Right ventricle myocardium inferior (tissue), 1 donor: ENCODE data around the gene ACTL10. TPM values are rescaled to one million over a fixed set of nuclear protein-coding genes. Genes with fewer than 3 reads are reported as not detected.

Experiments used
- ATAC-seq: fragments of 200-7000 bp; cut with Tn5 transposase; one replicate; pipeline ENCODE4 v1.9.1; 2020; ENCODE audit warnings: mild to moderate bottlenecking, moderate library complexity
- DNase-seq: peaks from one replicate; pipeline ENCODE4 v3.0.0; 2021; ENCODE audit errors: missing footprints
- intact Hi-C: fragments of 100-400 bp; cut with DNase I; formaldehyde crosslinking; loops from one replicate; pipeline ENCODE4 v1.11.0; 2022
- total RNA-seq: library from RNA; stranded (reverse); fragmentation: NEBNext Ultra II Directional; extraction: Animal tissue kit (Norgen Biotek cat#: 25700); gene quantifications from one replicate; pipeline ENCODE4 v1.2.1, GENCODE V29; 2021
- donor health status: DM: no; HTN: yes; CAD: no; lungs with severe emphysema.

Gene ACTL10
- total RNA-seq, 1 donor from 2014 or later, result 0.19 TPM

- intact Hi-C loops, result no loop called here
- ATAC-seq (peak; percentile 63), DNase-seq (no peak)
Measured at GRCh38 chr20:33647603-33648395, 18.9 kb upstream of the ACTL10 start.

DNA sequence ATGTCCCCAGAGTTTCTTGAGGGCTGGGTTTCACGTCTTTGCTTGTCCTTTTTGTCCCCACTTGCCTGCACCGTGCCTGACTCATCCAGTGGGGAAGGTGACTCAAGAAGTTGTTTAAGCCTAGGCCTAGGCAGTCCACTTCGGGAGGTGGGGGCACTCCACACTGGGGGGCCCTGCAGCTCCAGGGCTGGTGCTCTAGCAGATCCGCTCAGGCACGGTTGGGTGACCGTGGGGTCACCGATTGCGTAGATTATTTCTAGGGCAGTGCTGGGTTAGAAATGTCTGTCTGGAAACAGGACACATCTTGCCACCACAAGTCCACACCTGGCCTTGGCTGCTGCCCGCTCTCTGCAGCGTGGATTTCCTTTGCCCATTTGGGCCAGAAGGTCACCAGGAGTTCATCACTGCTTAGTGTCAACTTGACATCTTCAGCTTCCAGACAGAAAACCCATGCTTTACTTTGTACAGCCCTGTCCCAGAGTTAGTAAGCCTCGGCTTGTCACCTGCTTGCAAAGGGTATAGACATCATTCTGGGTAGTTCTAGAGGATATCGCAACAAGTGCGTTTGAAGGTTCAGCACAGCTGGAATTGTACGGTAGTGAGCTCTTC is 18.2 kb upstream of the ACTL10 start:
- DNase-seq (no peak), ATAC-seq (peak; percentile 13)
- intact Hi-C loops, result no loop called here

- peak; percentile 81 for ATAC-seq
- intact Hi-C loops, result no loop called here
- DNase-seq, result peak; percentile 82
Measured at GRCh38 chr20:33649201-33649681, 17.5 kb upstream of the ACTL10 start.

GRCh38 chr20:33650111-33650752 is 16.5 kb upstream of the ACTL10 start:
- intact Hi-C loops, result no loop called here
- ATAC-seq, result no peak
- DNase-seq, result no peak

GRCh38 chr20:33650753-33651561 is 15.8 kb upstream of the ACTL10 start:
- intact Hi-C loops, result no loop called here
- DNase-seq (no peak), ATAC-seq (no peak)

DNA sequence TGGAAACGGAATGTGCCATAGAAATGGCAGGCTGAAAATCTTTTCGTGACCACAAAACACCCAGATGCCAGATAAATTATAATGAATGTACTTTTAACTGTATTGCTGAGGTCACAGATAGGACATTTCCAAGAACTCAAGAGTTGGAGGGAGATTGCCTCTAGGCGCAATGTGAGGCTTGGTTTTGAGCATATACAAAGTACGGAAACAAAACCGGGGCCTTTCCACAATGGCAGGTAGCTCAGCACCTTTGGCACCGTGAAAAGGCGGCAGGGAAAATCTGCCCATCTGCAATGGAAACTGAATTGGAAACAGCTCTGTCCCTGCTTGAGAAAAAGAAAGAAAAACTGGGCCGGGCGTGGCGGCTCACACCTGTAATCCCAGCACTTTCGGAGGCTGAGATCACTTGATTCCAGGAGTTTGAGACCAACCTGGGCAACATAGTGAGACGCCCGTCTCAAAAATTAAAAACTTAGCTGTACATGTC is 15.1 kb upstream of the ACTL10 start:
- intact Hi-C loops, result loop anchor here (2.0 kb wide), 1 partner anchor 195 kb away; no protein-coding TSS in a partner anchor
- DNase-seq, result no peak

DNA sequence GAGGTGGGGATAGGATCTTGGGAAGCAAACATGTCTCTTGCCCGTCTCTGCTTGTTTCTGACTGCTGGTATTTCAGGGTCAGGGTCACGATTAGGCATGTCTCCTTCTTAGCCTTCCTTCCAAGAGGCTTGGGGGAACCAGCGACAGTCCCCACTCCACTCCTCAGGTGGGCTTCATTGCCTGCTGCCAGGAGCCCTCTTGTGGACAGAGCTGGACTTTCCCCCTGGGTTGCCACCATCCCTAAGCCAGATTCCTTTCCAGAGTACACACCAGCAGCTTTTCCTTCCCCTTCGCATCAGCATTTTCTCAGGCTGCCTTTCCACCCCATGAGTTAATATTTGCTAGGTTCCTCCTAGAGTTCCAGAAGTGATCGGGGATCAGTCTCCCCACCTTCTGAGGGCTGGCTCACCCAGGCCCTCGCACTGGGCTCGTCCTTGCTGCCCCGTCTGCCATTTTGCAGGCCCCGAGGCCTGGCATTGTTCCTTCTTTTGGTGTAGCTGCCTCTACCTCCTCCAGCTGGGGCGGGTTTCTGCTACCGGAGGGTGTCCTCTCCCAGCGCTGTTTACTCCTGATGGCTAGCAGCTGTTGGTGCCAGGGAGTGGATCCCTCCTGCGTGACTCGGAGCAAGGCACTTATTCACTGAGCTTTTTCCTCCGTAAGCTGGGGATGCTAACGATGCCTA is 13.4 kb upstream of the ACTL10 start:
- intact Hi-C loops, result loop anchor here (2.0 kb wide), 1 partner anchor 197 kb away; no protein-coding TSS in a partner anchor
- peak; percentile 52 for ATAC-seq
- peak; percentile 67 for DNase-seq

More for the DNA sequence above, 15.1 kb upstream of the ACTL10 start:
- ATAC-seq, result no peak

DNA sequence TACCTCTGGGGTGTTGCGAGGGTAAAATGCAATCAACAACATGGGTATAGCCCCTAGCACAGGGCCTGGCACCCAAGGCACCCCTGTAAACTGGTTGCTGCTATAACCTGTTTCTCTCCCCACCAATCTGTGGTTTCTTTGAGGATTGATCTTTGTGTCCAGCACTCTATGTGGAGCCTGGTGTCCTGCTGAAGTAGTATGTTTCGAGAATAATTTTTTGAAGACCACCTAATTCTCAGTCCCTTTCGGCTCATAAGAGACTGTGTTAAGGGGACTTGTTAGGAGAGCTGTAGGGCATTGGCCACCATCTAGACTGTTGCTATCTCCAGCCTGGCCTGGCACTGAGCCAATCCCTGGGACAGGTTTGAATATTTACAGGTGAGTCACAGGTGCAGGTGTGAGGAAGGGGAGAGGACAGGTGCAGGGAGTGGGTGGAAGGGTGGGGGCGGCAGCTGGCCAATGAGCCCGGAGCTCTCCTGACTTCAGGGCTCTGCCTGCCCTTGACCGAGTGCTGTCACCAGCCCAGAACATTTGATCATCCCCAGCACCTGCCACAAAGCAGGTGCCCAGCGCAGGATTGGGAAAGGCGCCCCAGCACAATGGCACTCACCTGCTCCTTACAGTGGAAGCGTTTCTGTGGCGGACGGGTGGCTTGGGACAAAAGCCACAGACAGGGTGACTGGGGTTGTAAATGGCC is 12.7 kb upstream of the ACTL10 start:
- peak; percentile 28 for DNase-seq
- ATAC-seq, result peak; percentile 6
- intact Hi-C loops, result loop anchor here (2.0 kb wide), 1 partner anchor 197 kb away; no protein-coding TSS in a partner anchor

GRCh38 chr20:33654680-33655161 is 12.0 kb upstream of the ACTL10 start:
- intact Hi-C loops, result no loop called here
- peak; percentile 53 for DNase-seq
- no peak for ATAC-seq

DNA sequence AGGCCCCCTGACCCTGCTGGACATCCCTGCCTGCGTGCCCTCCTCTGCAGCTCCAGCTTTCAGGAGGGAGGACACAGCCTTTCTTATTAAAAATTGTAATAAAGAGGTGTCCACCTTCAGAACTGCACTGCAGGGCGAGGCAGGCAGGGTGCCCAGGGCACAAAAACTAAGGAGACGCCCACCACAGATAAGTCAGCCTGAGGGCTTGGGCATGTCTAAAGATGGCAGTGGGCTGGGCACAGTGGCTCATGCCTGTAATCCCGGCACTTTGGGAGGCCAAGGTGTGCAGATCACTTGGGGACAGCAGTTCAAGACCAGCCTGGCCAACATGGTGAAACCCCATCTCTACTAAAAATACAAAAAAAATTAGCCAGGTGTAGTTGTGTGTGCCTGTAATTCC is 11.6 kb upstream of the ACTL10 start:
- DNase-seq (peak; percentile 13), ATAC-seq (no peak)
- intact Hi-C loops, result no loop called here

DNA sequence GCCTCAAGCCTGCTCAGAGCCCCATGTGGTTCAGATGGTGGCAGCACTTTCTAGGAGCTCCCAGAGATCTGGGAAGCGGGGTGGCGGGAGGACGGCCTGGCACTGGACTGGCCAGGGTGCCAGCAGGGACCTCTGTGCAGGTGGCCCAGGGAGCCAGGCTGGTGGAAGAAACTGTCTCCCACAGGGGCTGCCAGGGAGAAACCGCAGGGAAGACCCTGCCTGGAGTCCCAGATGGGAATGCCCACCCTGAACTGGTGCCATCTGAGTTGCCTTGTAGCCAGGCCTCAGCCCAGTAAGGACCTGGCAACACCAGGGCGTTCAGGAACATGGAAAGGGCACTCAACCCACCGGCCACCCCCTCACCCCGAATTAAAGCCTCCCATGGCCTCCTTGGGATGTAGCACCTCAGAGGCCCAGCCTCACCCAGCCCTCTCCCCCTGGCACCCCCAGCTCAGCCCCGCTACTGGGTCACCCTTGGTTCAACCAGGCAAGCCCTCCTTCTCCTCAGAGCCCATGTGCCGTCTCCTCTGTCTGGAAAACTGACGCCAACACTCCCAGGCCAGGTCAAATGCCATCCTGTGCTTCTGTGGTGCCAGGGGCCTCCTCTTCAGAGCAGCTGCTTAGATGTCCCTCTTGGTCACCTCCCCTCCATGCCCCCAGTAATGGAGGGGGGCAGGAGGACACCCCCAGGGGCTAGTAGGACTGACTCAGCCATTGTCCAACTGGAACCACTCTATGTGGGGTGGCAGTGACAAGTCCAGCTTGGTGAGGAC is 10.5 kb upstream of the ACTL10 start:
- intact Hi-C loops, result no loop called here
- DNase-seq (peak; percentile 20), ATAC-seq (no peak)

DNA sequence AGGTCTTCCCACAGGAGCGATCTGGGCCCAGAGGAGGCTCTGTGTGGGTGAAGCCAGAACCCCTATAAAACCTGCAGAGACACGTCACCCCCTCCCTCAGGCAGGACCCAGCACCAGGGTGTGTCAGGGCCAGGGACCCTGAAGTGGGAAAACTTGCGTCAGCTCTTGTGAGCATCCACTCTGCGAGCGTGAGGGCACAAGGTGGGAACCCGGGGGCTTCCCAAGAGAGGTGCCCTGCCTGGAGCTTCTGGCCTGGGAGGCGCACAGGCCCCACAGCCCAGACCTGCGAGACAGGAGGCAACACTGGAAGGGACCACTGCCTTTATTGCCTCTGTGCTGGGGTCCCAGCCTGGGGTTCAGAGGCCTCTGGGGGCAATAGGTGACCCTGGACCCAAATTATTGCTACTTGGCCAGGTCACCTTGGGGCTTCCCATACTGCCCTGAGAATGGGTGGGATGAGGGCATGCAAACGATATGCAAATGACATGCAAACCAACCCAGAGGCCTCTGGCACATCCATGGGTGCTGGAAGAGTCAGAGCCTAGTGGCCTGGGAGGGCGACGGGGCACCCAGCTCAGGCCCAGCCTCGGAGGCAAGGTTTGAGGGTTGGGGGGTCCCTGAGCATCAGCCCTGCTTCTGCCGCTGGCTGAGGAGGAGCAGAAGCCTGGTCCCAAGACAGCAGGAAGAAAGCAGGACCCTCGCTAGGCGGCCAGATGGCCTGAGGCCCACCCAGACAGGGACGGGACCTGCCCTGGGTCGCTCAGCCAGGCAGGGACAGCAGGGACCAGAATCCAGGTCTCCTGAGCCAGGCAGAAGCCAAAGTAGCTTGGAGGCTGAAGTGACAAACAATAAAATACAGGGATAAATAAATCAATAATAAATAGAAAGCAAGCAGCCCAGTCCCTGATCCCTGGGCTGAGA is 9.7 kb upstream of the ACTL10 start:
- intact Hi-C loops, result no loop called here
- ATAC-seq (no peak), DNase-seq (peak; percentile 39)

DNA sequence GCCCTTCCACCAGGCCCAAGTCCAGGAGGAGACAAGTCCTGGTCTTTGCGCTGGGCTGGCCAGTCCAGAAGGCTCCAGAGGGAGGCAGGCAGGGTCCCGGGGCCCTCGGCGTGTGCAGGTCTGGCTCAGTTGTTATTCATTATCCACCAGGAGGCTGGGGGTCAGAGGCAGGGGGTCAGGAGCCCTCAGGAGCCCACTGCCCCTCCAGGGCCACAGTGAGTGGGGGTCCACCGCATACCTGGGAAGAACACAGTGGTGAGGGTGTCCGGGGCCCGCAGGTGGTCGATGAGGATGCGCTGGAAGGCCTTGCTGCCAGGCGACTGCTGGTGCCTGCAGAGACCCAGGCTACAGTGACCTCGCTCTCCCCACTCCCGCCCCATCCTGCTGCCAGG is 9.0 kb upstream of the ACTL10 start:
- intact Hi-C loops, result no loop called here
- ATAC-seq (no peak), DNase-seq (peak; percentile 65)

DNA sequence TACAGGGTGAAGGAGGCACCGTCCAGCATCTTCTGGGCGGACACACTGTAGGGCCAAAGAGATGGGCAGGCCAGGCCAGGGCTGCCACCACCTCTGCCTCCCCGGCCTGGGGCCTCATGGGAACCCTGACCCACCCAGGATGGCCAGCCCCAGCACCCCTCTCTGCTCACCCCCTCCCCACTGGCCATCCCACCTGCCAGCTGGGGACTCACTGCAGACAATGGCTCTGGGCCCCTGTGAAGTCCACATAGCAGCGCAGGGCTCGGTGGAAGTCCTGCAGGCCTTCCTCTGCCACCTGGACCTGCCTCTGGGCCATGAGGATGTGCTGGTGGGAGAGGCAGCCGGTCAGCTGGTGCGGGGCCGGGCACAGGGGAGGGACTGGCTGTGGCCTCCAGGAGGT is 8.2 kb upstream of the ACTL10 start:
- DNase-seq (peak; percentile 26), ATAC-seq (no peak)
- intact Hi-C loops, result no loop called here

DNA sequence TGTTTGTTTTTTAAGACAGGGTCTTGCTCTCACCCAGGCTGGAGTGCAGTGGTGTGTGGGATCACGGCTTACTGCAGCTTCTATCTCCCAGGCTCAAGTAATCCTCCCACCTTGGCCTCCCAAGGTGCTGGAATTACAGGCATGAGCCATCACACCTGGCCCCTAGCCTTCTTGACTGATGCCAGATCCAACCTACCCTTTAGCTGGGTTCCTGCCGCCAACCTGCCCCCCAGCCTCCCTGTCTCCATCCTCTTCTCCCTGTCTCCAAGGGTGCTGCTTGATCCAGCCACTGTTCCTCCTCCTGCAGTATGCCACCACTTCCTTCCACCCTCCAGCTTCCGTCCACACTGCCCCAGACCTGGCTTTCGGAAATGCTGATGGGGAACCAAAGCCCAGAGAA is 7.8 kb upstream of the ACTL10 start:
- DNase-seq, result no peak
- no peak for ATAC-seq
- intact Hi-C loops, result no loop called here
